ENCODE data around the gene CDR2.

The CDR2 gene

DNA sequence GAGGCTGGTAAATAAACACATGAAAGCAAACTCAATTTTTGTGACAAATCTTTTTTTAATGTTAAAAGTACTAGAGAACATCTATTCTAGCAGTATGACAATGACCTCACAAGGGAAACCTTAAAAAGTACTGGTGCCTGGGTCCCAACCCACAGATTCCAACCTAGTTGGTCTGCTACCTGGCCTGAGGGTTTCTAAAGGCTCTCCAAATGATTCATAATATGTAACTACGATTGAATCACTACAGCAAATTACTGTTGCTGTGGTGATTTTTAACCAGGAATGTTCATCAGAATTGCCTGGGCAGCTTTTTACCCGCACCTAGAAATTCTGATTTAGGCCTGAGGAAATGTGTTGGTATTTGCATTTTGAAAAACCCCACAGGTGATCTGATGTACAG lies 26.1 kb downstream of the CDR2 start:
- no peak for DNase-seq

DNA sequence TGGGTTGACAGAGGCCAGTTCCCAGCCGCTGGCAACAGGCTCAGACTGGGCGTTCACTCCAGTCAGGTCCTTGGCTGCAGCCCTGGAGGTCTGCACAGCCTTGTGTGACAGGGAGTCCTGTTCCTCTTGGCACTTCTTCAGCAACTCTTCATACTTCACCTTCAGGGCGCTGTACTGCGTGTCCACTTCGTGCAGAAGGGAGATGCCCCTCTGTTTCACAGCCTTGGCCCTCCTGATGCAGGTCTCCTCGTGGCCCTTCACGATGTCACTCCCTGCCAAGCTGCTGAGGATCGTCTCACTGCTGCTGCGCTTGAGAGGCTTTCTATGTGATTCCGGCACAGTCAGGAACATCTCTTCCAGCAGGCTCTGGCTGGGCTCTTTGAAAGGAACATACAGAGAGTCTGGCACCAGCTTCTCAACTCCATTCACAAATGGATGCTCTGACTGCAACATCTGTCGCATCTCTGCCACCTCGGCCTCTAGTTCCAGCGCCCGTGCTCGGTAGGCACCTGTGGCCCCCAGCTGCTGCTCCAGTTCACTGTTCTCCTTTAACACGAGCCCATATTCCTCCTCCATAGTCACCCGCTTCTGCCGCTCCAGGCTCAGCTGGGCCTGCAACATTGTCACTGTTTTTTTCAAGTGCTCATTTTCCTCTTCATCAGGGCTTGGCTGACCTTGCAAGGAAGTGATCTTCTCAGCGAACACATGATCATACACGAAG lies 27.2 kb downstream of the CDR2 start:
- DNase-seq = no peak

DNA sequence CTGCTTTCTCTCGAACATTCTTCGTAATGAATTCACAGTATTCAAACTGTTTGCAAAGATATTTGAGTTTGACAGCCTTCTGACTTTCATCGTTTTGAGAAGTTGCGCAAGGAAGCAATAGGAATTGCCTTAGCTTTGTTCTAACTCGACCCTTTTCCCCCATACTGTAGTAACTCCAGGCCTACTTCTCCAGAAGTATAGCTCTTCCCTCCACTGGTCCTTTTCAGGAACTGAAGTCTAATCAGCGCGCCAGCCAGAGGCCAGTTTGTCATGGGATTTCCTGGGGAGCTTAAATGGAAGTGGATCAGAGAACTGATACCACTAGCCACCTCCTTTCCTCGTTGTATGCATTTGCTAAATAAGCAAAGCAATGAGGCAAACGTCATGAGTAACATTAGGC lies 27.9 kb downstream of the CDR2 start:
- no peak for DNase-seq

DNA sequence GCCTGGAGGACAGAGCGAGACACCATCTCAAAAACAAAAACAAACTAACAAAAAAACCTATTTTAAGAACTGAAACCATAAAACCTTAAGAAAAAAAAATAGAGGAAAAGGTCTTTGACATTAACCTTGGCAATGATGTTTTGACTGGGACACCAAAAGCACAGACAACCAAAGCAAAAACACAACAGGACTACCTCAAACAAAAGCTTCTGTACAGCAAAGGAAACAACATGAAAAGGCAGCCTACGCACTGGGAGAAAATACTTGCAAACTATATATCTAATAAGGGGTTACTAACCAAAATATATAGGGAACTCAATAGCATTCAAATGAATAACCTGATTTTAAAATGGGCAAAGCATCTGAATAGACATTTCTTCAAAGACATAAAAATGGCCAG lies 32.3 kb downstream of the CDR2 start:
- no peak for DNase-seq

DNA sequence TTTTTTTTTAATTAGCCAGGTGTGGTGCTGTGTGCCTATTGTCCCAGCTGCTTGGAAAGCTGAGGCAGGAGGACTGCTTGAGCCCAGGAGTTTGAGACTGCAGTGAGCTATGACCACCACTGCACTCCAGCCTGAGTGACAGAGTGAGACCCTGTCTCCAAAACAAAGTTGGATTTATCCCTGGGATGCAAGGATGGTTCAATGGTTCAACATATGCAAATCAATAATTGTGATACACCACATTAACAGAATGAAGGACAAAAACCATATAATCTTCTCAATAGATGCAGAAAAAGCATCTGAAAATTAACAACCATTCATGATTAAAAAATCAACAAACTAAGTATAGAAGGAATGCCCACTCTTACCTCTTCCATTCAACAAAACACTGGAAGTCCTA lies 33.5 kb downstream of the CDR2 start:
- DNase-seq = no peak

DNA sequence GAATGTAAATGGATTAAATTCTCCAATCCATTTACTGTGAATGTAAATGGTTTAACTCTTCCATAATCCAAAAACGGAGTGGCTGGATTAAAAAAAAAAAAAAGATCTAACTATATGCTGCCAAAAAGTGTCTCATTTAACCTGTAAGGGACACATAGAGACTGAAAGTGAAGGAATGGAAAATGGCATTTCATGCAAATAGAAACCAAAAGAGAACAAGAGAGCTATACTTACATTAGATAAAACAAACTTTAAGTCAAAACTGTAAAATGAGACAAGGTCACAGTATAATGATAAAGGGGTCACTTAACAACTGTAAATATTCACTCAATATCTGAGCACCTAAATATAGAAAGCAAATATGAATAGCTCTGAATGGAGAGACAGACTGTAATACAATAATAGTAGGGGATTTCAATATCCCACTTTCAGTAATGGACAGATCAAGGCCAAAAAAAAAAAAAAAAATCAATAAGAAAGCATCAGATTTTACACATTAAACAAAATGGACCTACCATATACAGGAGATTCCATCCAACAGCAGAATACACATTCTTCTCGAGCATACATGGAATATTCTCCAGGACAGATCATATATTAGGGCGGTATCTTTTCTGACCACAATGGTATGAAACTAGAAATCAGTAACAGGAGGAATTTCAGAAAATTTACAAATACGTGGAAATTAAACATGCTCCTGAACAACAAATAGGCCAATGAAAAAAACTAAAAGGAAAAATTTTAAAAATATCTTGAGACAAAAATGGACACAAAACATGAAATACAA lies 36.4 kb downstream of the CDR2 start:
- no peak for DNase-seq

DNA sequence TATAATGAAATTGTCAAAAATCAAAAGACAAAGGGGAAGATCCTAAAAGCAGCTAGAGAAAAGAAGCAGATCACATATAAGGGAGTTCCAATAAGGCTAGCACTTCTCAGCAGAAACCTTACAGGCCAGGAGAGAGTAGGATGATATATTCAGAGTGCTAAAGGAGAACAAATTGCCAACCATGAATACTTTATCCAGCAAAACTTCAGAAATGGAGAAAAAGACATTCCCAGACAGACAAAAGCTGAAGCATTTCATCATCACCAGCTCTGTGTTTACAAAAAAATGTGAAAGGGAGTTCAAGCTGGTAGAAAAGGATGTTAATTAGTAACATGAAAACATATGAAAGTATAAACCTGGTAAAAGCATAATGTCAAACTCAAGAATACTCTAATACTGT lies 37.4 kb downstream of the CDR2 start:
- DNase-seq = no peak

DNA sequence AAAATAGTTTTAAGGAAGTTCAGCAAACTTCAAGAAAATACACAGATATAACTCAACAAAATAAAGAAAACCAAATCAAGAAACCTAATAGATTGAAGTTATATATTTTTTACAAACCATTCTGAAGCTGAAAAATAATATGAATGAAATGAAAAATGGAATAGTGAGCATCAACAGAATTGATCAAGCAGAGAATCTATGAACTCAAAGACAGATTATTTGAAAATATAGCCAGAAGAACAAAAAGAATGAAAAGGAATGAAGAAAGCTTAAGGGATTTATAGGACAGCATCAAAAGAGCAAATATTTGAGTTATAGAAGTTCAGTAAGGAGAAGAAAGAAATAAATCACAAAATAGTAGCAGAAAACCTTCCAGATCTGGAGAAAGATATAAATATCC lies 37.8 kb downstream of the CDR2 start:
- no peak for DNase-seq

DNA sequence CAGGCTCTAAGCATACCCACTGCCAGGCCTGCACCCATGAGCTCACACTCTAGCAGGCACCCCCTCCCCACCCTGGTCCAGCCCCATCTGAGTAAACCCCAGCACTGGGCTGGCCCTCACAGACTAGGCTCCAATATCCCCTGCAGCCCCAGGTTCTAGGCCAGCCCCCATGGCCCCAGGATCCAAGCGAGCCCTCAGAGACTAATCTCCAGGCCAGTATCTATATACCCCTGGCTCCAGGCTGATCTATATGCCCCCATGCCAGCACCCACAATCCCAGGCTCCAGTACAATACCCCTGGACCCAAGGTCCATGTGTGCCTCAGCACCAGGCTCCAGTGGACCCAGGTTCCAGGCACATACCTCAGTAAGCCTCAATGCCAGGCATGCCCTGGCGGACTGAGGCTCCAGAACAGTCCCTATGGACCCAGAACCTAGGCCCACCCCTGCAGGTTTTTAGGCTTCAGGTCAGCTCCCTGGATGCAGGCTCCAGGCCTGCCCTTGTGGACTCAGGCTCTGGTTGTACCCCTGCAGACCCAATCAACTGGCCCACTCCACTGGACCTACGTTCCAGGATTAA lies 38.7 kb downstream of the CDR2 start:
- no peak for DNase-seq

DNA sequence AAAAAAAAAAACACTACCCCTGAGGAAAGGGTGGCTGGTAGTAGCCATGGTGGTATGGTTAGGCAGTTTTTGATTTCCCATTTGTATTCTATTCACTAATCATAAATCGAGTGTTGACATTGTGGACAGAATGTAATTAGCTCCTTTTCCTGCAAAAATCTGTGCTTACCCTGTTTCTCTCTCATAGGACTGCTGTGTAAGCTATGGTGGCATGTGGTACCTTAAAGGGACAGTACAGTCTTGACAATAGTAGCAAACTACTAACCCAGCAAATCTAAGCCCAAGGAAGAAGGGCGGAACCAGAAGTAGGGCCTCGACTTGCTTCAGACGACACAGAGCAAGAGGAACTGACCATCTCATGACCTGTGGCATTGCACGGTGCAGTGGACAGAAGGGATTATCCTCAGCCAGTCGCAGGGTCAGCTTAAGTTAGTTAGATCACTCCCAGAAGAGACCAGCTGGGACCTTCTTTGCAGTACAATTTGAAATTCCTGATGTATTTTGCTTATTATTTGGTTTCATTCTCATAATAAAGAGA lies 40.9 kb downstream of the CDR2 start:
- no peak for DNase-seq

DNA sequence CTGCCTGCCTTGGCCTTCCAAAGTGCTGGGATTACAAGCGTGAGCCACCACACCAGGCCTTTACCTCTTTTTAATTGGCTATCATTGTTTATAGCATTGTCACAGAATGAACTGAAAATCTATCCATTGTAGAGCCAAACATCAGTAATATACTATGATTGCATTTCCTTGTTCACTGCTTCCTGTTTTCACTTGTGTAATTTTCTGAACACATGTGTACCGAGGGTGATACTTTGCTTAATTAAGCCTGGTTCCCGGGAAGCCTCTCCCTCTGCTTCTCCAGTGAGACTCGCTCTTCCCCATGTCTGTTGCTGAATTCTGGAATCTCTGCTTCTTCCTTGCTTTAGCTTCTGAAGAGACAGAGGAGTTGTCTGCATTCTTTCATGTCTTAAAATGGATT lies 44.1 kb downstream of the CDR2 start:
- no peak for DNase-seq

DNA sequence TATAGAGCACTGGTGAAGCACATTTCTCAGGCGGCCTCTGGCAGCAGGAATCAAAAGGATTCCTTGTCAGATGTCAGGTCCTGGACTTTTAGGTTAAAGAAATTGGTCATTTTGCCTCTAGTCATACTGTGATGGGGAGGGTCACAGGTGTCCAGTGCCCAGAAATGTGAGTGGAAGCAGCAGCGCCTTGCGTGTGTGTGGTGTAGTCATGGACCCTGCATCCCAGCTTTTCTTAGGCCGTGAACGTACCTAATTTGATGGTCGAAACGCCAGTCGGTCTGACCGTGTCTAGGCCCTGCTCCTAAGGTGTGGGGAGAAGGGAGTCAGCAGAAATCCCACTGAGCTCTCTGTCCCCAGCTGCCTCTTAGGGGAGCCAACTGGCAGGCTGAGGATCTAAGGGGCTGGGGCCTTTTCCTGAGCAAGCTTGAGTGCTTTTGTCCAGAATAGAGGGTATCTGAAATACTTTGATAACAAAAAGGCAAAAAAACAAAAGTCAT lies 45.2 kb downstream of the CDR2 start:
- no peak for DNase-seq

DNA sequence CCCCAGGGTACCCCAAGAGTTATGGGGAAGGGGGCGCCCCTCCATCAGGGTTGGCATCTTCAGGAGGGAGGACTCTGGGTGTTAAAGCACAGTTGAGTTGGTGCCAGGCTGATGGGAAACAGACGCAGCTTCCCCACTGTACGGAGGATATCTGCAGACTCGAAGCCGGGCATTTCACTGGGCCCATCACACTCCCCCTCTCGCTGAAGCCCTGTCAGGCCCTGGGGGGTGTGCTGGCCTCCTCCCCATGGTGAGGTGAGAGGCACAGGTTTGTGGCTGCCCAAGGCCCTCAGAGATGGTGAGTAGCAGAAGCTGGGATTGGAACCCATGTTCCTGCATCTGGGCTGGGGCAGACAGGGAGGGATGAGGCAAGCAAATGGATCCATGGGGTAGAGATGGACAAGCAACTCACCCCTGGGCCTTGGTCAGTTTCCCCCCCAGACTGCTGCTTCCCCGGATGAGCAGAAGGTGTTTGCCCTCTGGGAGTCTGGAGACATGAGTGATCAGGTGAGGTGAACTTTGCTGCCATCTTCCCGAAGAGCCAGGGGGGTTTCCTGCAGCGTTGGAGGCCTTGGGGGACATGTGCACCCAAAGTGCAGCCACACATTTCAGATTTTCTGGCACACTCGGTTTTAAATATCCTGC lies 46.2 kb downstream of the CDR2 start:
- DNase-seq = no peak

DNA sequence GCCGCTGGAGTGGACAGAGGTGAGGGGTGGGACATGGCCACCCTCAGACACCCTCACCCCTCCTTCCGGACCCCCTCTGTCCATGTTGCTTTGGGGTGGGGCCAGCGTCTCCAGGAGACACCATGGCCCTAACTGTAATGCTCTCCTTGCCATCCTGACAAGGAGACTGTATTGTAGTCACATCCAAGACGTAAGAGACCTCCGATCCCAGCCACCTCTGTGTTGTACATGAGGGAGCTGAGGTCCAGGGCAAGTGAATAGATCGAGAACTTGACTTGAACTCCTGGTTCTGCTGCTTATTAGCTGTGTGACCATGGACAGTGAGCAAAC lies 47.0 kb downstream of the CDR2 start:
- DNase-seq = no peak

DNA sequence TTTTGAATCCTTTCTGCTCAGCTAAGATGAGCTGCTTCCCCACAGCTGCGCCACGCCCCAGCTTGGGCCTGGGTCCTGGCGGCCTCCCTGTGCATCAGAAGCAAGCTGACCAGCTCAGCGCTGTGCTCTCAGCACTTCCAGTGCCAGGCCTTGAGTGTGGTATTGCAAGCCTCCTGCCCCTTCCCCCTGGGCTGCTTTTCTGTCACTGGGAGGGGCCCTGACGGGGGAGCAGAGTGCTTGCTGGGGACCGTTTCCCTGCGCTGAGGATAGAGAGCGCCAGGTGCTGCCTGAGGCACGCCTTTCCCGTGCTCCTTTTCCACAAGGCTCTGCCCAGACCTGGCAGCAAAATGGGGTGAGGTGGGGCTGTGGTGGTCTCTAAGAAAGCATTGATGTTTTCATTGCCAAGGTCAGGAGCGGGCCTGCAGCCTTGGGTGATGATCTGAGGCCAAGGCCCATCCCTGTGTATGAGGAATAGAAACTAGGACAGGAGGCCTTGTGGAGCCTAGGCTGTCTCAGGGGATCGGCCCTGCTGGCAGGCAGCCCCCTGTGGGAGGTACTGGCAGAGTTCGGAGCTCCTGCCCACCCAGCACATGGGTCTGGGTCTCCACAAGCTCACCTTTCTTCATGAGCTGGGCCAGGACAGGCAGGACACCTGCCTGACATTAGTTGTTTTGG lies 47.5 kb downstream of the CDR2 start:
- DNase-seq = no peak

DNA sequence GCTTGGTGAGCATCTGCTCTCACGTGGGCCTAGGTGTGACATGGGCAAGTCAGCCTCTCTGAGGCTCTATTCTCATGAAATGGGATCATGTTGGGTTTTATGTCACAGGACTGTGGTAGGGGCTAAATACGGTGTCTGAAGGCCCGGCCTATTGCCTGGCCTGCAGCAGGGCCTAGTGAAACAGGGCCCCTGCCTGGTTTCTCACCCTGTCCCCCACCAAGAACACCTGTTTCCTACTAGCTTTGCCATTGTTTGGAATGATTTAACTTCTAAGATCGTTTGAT lies 48.1 kb downstream of the CDR2 start:
- DNase-seq = no peak

DNA sequence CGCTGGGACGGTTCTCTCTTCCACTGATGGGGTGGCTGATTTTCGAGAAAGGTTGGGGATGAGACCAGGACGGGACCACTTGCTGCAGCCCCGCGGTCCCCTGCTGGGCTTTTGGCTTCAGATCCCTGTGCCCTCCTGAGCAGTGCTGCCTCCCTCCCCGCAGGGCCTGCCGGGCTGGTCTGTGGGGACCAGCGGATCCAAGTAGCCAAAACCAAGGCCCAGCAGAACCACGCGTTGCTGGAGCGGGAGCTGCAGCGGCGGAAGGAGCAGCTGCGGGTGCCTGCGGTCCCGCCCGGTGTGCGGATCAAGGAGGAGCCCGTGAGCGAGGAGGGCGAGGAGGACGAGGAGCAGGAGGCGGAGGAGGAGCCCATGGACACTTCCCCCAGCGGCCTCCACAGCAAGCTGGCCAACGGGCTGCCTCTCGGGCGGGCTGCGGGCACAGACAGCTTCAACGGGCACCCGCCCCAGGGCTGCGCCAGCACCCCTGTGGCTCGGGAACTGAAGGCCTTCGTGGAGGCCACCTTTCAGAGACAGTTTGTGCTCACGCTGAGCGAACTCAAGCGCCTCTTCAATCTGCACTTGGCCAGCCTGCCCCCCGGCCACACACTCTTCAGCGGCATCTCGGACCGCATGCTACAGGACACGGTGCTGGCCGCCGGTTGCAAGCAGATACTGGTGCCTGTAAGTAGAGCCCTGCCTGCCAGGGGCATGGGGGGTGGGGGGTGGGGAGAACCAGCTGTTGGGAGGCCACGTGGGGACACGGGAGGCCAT lies 48.6 kb downstream of the CDR2 start:
- no peak for DNase-seq

DNA sequence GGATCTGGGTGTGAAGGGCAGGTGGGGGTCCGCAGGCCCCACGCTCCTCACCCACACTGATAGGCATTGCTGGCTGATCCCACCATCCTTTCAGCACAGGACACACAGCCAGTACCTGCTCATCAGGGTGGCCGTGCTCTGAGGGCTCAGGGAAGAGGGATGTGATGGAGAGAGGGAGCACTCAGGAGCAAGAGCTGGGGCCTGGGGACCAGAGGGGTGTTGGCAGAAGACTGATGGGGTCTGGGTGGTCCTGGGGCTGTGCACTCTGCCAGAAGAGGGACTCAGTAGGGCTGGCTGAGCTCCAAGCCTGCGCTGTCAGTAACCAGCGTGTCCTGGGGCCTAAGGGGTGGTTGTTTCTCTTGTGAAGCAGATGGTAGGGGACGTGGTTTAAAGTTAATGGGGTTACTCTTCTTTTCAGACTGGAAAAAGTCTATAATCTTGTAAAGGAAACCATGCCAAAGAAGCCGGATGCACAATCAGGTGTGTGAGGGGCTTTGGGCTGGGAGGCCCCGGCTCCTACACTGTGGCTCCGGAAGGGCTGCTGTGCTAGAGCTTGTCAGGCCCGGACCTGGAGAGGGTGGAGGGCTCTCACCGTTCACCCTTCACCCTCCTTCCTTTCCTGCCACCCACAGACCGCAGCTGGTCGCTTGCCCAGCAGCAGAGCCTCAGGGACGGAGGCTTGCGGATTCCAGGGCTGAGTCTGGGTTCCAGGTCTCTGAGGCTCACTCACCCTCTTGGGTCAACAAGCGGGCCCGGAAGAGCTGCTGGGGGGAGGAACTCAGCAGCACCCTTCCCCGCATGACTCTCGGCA lies 49.4 kb downstream of the CDR2 start:
- no peak for DNase-seq

DNA sequence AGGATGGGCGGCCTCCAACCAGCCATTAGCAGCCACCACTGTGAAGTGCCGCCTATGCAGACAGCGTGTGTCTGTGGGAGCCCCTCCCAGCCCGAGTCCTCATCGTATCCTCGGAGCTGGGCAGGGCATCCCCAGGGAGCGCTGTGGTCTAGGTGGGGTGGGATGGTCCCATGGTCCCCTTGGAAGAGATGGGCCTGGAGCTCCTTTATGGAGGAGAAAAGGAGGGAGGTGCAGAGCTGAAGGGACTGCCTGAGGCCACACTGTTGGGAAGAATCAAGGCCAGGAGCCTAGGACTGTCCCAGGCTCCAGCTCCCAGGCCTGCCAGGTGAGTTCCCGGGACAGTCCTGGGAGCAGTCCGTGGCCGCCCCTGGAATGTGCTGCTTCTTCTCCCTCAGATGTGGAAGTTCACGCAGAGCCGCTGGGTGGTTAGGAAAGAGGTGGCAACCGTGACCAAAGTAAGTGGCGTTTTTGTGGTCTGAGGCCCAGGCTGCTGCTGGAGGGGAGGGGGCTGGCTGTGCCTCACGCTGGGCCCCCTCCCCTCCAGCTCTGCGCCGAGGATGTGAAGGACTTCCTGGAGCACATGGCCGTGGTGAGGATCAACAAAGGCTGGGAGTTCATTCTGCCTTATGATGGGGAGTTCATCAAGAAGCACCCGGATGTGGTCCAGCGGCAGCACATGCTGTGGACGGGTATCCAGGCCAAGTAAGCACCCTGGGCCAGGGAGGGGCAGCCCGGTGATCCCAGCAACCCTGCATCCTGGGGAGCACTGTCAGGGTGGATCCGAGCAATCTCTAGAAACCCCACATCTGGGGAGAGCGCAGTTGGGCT lies 50.2 kb downstream of the CDR2 start:
- DNase-seq = no peak

DNA sequence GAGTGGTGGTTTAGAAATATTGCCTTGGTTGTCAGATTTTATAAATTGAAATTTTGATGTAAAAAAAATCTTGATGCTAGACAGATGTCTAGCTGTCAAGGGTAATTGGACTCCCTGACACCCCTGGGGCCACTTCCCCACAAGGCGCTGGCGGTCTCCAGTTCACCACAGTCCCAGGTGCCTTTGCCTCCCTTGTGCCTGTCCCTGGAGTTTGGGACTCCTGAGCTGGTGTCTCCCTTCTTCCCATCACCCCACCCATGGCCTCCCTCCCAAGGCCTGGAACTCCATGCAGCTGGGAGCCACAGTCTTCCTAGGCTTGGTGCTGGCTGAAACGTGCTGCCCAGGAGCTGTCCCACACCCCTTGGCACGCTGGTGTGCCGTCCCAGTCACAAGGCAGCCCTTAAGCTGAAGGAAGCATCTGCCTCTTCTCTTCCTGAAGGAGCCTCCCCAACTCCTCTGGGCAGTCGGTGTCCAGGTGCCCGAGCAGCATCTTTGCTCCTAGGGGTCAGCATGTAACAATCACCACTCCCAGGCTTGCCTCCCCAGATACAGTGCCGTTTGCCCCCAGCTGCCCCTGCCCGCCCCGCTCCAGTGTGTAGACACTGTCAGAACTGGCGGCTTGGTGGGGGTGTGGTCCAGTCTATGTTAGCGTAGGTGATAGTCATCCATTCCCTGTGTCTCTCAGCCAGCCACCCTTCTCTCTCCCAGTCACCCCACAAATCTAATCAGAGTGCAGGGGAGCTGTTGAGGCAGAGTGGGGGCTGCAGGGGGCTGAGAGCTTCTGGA lies 51.1 kb downstream of the CDR2 start:
- DNase-seq = no peak
